ENCODE data around the gene LAMA4. TPM values are rescaled to one million over a fixed set of nuclear protein-coding genes. Genes with fewer than 3 reads are reported as not detected.
A peak's percentile ranks its signal among the peaks of the same experiment; 100 is the strongest.
"Not testable (repeated sequence)": the region's sequence is repeated elsewhere in the genome, so short reads cannot be mapped to it uniquely, and the experiment has no call there.

Gene LAMA4
- total RNA-seq, 1 experiment from 2014 or later, result not detected

GRCh38 chr6:112215488-112216284 lies 38.7 kb downstream of the LAMA4 start:
- DNase-seq (ENCODE audit: low spot score), result no peak

- peak; percentile 62 for DNase-seq (ENCODE audit: low spot score)
Observed at GRCh38 chr6:112214739-112215269, 39.6 kb downstream of the LAMA4 start.

GRCh38 chr6:112210852-112211251 lies 43.5 kb downstream of the LAMA4 start:
- no peak for DNase-seq (ENCODE audit: low spot score)

DNA sequence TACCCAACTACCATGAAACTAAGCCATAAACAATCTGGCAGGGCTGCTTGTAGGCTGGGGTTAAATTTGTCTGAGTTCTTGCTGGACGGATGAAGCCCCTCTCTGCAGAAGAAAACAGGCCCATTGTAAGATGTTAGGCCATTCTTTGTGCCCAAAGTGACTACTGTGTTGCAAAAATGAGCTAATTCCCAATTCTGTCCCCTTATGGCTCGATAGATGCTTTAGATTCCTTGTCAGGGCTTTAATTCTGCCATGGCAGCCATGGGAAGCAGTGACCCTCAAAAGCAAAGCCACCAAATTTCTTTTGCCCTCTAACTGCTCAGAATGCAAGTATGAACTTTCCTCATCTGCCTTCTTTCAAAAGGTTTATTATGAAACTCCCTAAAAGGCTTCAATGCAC lies 45.2 kb downstream of the LAMA4 start:
- no peak for DNase-seq (ENCODE audit: low spot score)

DNA sequence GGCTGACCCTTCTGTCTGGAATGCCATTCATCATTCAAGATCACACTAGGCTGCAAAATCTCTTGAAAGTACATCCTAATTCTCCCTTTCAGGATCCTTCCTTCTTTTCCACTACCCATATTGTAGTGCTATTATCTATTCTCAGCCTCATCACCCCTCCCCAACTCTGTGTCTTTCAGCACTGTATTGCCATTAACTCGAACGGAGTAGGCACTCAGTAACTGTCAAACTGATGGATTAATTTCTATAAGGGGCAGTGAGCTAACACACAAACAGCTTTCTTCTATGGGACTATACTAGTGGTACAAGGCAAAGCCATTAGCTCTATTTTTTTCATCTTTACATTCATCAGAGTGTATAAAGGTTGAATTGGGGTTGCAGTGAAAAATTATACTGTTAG lies 46.6 kb downstream of the LAMA4 start:
- no peak for DNase-seq (ENCODE audit: low spot score)

DNA sequence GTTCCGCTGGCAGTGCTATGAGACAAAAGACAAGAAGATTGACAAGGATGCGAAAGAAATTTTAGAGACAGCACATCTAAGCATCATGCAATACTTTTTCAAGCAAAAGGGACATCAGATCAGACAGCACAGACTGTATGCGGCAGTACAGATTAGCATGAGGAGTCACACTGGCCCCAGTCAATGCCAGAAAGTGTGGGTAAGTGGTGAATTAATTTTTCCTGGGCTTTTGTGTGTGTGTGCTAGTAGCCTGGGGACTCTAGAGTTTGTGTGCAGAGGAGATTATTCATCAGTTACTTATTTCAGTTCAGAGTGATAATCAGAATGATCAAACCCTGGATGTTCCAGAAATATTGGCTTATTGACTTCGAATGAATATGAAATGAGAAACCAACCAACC lies 47.2 kb downstream of the LAMA4 start:
- no peak for DNase-seq (ENCODE audit: low spot score)

DNA sequence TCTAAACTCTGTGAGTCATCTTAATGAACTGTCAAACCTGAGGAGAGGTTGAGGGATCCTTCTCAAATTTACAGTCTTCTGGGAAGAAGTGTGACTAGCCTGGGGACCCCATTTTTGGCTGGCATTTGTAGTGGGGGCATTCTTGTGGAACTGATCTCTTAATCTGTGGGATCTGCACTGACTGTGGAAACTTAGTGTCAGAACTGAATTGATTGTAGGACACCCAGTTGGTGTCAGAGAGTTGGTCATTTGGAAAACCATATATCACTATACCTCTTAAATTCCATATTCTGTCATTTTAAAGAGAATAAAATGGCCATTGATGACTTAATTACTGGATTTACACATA lies 48.3 kb downstream of the LAMA4 start:
- DNase-seq (ENCODE audit: low spot score), result no peak

DNA sequence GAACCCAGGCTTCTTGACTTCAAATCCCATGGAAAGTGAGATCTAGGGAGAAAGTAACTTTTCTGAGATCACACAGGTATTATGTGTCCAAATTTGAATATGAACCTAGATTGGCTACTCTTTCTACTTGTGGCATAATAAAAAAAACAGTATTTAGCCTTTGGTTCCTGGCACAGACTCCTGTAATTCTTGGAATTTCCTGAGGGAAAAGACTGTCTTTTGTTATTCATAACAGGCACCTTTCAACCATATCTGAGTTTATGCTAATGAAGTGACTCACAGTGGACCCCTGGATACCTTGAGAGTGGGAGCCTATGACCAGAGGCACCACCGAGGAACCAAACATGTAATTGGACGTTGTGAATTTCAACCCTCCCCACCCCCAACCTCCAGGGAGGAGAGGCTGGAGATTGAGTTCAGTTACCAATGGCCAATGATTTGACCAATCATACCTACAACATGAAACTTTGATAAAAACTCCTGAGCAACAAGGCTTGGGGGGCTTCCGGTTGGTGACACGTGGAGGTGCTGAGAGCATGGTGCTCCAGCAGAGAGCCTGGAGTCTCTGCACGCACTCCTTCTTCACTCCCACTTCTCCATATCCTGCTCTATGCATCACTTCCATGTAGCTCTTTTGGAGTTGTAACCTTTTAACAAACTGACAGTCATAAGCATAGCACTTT lies 48.8 kb downstream of the LAMA4 start:
- no peak for DNase-seq (ENCODE audit: low spot score)

DNA sequence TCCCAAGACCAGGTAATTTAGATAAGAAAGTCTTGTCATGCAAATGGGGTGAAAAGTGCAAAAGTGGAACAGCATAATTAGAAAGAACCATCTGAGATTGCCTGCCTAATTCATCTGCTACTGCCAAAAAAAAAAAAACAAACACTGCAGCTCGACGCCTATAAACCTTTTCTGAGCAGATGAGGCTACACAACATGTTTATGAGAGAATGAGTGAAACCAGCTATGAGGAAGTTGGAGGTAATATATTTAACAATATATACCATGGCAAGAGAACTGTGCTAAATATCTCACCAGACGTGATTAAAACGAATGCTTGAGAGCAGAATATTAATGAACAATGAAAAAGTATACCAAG lies 50.0 kb downstream of the LAMA4 start:
- DNase-seq (ENCODE audit: low spot score), result no peak

- DNase-seq (ENCODE audit: low spot score), result peak; percentile 59
Observed at GRCh38 chr6:112203577-112204349, 50.6 kb downstream of the LAMA4 start.

- DNase-seq (ENCODE audit: low spot score), result no peak
Observed at GRCh38 chr6:112202639-112203341, 51.6 kb downstream of the LAMA4 start.

DNA sequence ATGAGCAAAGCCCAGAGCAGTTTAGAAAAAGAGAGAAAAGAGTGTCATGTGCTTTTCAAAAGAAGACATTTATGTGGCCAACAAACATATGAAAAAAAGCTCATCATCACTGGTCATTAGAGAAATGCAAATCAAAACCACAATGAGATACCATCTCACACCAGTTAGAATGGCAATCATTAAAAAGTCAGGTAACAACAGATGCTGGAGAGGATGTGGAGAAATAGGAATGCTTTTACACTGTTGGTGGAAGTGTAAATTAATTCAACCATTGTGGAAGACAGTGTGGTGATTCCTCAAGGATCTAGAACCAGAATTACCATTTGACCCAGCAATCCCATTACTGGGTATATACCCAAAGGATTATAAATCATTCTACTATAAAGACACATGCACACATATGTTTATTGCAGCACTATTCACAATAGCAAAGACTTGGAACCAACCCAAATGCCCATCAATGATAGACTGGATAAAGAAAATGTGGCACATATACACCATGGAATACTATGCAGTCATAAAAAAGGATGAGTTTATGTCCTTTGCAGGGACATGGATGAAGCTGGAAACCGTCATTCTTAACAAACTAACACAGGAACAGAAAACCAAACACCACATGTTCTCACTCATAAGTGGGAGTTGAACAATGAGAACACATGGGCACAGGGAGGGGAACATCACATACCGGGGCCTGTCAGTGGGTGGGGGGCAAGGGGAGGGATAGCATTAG lies 54.0 kb downstream of the LAMA4 start:
- not testable (repeated sequence) for DNase-seq (ENCODE audit: low spot score)

GRCh38 chr6:112199001-112199403 lies 55.4 kb downstream of the LAMA4 start:
- DNase-seq (ENCODE audit: low spot score), result no peak

DNA sequence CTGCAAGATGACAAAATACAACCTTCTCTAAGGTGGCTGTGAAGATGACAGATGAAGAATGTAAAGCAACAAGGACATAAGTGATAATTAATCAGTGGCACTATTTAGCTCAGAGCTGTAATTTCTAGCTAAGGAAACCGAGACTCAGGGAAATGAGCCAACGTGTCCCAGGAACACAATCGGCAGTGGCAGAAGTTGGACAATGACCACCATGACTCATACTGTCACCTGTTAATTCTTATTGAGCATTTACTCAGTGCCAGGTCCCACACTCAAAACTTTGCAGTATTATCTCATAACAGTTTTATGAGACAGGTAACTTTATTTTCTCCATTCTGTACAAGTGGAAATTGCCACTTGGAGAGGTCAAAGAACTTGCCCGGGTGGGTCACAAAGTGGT lies 55.8 kb downstream of the LAMA4 start:
- no peak for DNase-seq (ENCODE audit: low spot score)

DNA sequence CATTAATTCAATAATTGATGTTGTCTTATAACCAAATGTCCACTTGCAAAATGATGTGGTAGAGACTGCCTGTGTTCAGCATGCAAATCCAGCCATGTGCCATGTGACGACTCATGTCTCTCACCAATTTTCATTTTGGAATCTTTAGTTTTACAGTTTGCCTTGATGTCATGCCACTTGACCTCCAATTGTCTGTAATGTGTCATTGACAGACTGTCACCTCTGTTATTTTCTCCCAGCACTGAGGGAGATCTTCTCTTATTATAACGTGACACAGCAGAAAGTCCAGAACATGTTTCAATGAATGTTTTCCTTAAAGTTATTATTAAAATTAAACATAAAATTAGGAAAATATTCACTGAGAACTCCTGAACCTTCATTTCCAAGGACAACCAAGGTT lies 56.7 kb downstream of the LAMA4 start:
- no peak for DNase-seq (ENCODE audit: low spot score)

DNA sequence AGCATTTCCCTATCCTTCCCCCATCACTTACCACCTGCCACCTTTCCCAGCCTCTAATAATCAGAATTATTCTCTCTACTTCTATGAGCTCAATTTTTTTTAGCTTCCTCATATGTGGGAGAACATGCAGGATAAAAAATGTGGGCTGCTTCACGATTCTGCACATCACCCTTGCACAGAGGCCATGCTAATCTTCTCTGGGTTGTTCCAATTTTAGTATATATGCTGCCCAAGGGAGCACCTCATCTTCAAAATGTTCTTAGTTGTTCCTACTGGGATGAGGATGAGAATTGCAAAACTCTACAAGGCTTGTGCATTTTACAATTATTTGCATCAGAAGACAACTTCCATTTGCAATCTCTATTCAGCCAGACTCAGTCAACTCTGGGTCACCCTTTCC lies 58.1 kb downstream of the LAMA4 start:
- DNase-seq (ENCODE audit: low spot score), result no peak

GRCh38 chr6:112195166-112195565 lies 59.2 kb downstream of the LAMA4 start:
- DNase-seq (ENCODE audit: low spot score), result no peak

GRCh38 chr6:112194511-112194910 lies 59.9 kb downstream of the LAMA4 start:
- no peak for DNase-seq (ENCODE audit: low spot score)

DNA sequence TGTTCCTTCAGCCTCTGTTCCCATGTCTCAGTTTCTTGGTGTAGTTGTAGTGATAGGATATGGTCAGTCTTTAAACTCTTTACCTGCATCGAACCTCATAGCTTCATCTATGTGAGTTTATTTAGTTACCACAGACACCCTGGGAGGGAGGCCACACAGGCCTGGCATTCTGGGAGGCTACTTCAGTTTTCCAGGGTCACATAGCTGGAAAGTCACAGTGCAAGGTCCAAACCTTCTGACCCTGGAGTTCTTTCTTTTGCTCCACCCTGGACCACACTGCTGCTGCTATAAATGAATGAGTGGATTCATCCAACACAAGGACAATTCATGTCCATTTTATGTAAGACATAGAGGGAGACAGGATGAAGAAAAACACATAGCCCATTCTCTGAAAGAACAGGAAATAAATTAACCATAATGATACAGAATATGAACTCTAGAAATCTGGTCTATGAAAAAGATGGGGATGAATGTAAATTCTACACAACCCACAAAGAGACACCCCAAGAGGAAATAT lies 60.8 kb downstream of the LAMA4 start:
- no peak for DNase-seq (ENCODE audit: low spot score)

- DNase-seq (ENCODE audit: low spot score), result no peak
Observed at GRCh38 chr6:112193117-112193516, 61.2 kb downstream of the LAMA4 start.

GRCh38 chr6:112191509-112192020 lies 62.8 kb downstream of the LAMA4 start:
- no peak for DNase-seq (ENCODE audit: low spot score)
